K562 (cell line): ENCODE measurements around the gene PYCR2. TPM values are rescaled to one million over a fixed set of nuclear protein-coding genes. Genes with fewer than 3 reads are reported as not detected.
A peak's percentile ranks its signal among the peaks of the same experiment; 100 is the strongest.

ENCODE experiments used
- ATAC-seq: fragments of 200-7000 bp; cut with Tn5 transposase; 3 replicates; pipeline ENCODE4 v1.9.1; 2020; ENCODE audit warnings: moderate library complexity
- BruUV-seq: library from RNA; stranded (reverse); fragments of 400-500 nt; replicated peaks from 2 replicates; lab custom pipeline; 2021; lab: Mats Ljungman, UMichigan
- CTCF ChIA-PET: fragments of 300-600 bp; formaldehyde crosslinking; extraction: SDS; loops from one replicate; lab custom pipeline; 2021; ENCODE audit warnings: low intra/inter-chr PET ratio; lab: Yijun Ruan, JAX
- POLR2A ChIA-PET: fragments of 300-600, 350-650 bp; sonication (Branson Sonifier 250); formaldehyde crosslinking; extraction: SDS; loops from one replicate; lab custom pipeline; 2021; ENCODE audit warnings: antibody characterized with exemption, inconsistent platforms; lab: Yijun Ruan, JAX
- DNase-seq, 4 experiments: peaks; one replicate each; pipeline versions ENCODE4 v3.0.0 to v3.0.0-alpha.2; 2011 to 2018; ENCODE audit warnings: low spot score in 3 of 4, mixed read lengths in 3 of 4; ENCODE audit errors: extremely low read depth in 1 of 4
- FAIRE-seq: peaks from 2 replicates; lab custom pipeline; 2011; peaks lifted over from hg19 to GRCh38; lab: Jason Lieb, UNC
- H2AFZ ChIP-seq: 2 replicates; pipeline ENCODE4 v1.6.0; 2011; ENCODE audit warnings: low read depth, low read length, control low read depth, inconsistent platforms
- H3K27ac ChIP-seq: fragments of 200-600 bp; 3 replicates; pipeline ENCODE4 v1.8.0; 2011; ENCODE audit warnings: low read depth, mild to moderate bottlenecking, control low read depth, inconsistent platforms, low read length, moderate library complexity, mixed read lengths; ENCODE audit errors: extremely low read depth
- H3K27me3 ChIP-seq, 2 experiments: fragments of 300-600 bp in 1 of 2; 2 replicates in 1 of 2; 3 replicates in 1 of 2; pipeline versions ENCODE4 v1.6.0 to v1.8.0; 2011; ENCODE audit warnings: inconsistent platforms in 2 of 2, low read length in 2 of 2, mild to moderate bottlenecking in 1 of 2, mixed read lengths in 1 of 2, moderate library complexity in 1 of 2; ENCODE audit not compliant: control insufficient read depth in 2 of 2, insufficient read depth in 2 of 2
- H3K36me3 ChIP-seq: fragments of 300-600 bp; 3 replicates; pipeline ENCODE4 v1.8.0; 2011; ENCODE audit warnings: mild to moderate bottlenecking, low read length, inconsistent platforms; ENCODE audit not compliant: control insufficient read depth, insufficient read depth
- H3K4me1 ChIP-seq, 2 experiments: fragments of 200-600 bp in 1 of 2; replicated peaks in 1 of 2; 2 replicates in 1 of 2; 3 replicates in 1 of 2; pipeline versions ENCODE4 v1.5.1 to v1.8.0; 2011; ENCODE audit warnings: inconsistent platforms in 2 of 2, low read length in 2 of 2, mild to moderate bottlenecking in 1 of 2, mixed read lengths in 1 of 2, moderate library complexity in 1 of 2; ENCODE audit not compliant: control insufficient read depth in 2 of 2, insufficient read depth in 2 of 2
- H3K4me2 ChIP-seq: 2 replicates; pipeline ENCODE4 v1.6.1; 2011; ENCODE audit warnings: low read length, control low read depth, inconsistent platforms, mixed read lengths; ENCODE audit not compliant: insufficient read depth
- H3K4me3 ChIP-seq: fragments of 200-600 bp; sonication (generic), shearing (Covaris generic); 2 replicates; pipeline ENCODE4 v1.5.1; 2016; ENCODE audit warnings: control low read depth, inconsistent platforms
- H3K79me2 ChIP-seq: fragments of 200-600 bp; 3 replicates; pipeline ENCODE4 v1.8.0; 2011; ENCODE audit warnings: low read length, inconsistent platforms; ENCODE audit not compliant: control insufficient read depth, insufficient read depth
- H3K9ac ChIP-seq, 2 experiments: 2 replicates each; pipeline versions ENCODE4 v1.6.0 to v1.6.1; 2011; ENCODE audit warnings: low read depth in 2 of 2, low read length in 2 of 2, control low read depth in 1 of 2, inconsistent platforms in 1 of 2, mild to moderate bottlenecking in 1 of 2, mixed read lengths in 1 of 2; ENCODE audit not compliant: insufficient read depth in 1 of 2
- H3K9me1 ChIP-seq: one replicate; pipeline ENCODE4 v1.6.0; 2011; ENCODE audit warnings: inconsistent platforms, mild to moderate bottlenecking, low read length, moderate library complexity; ENCODE audit not compliant: control insufficient read depth, insufficient read depth
- H3K9me3 ChIP-seq: replicated peaks from 2 replicates; pipeline ENCODE4 v1.5.1; 2011; ENCODE audit warnings: low read depth, low read length, inconsistent platforms; ENCODE audit not compliant: control insufficient read depth, insufficient read depth
- H4K20me1 ChIP-seq: replicated peaks from 2 replicates; pipeline ENCODE4 v1.6.1; 2011; ENCODE audit warnings: low read length, inconsistent platforms, mixed read lengths; ENCODE audit not compliant: control insufficient read depth, insufficient read depth
- FOXM1 ChIP-seq, 2 experiments: fragments of 450-650 bp in 1 of 2; sonication (generic) in 1 of 2; formaldehyde crosslinking in 1 of 2; IDR thresholded peaks; 2 replicates each; pipeline versions ENCODE4 v1.6.1 to v1.9.0; 2017 to 2022; ENCODE audit warnings: low read depth in 2 of 2, mild to moderate bottlenecking in 2 of 2, missing genetic modification reagents in 1 of 2, moderate library complexity in 1 of 2
- NELFE ChIP-seq: IDR thresholded peaks from 2 replicates; pipeline ENCODE4 v1.6.1; 2011; ENCODE audit warnings: mild to moderate bottlenecking; ENCODE audit not compliant: insufficient read depth, insufficient read length
- RBM39 ChIP-seq: fragments of 200-400 bp; formaldehyde crosslinking; optimal IDR thresholded peaks from 2 replicates; pipeline ENCODE3; 2018; ENCODE audit warnings: low read depth, low read length
- RERE ChIP-seq: sonication (generic); formaldehyde crosslinking; IDR thresholded peaks from 2 replicates; pipeline ENCODE4 v1.8.0; 2023; ENCODE audit warnings: missing genetic modification reagents, mild to moderate bottlenecking, borderline replicate concordance
- ZNF592 ChIP-seq: fragments of 450-650 bp; IDR thresholded peaks from 2 replicates; pipeline ENCODE4 v1.6.1; 2017; ENCODE audit warnings: antibody characterized with exemption, mild to moderate bottlenecking
- WGBS: fragments of 100-300 bp; shearing (Covaris generic); methylation state at CpG from one replicate; pipeline ENCODE4 v1.1.6; 2016; ENCODE audit warnings: low coverage, mixed read lengths; ENCODE audit not compliant: insufficient coverage; ENCODE audit errors: missing lambda C conversion rate; 5-methylcytosine and 5-hydroxymethylcytosine counted together
- in situ Hi-C: fragments of 300-500 bp; cut with MboI; formaldehyde crosslinking; loops from 4 replicates; pipeline ENCODE4 v1.15.0; 2018; ENCODE audit warnings: inconsistent platforms, mixed read lengths
- intact Hi-C: fragments of 100-400 bp; cut with micrococcal nuclease; formaldehyde crosslinking; loops from 2 replicates; pipeline ENCODE4 v1.14.2; 2022
- polyA plus RNA-seq, 8 experiments: library from polyadenylated mRNA; depleted of rRNA in 4 of 8; stranded (reverse) in 5 of 8; unstranded in 3 of 8; fragments of >200 nt; fragmentation: Nextera tagmentation in 2 of 8; fragmentation: Illumina TruSeq in 1 of 8; extraction: Ambion mirVana in 2 of 8; extraction: Trizol in 1 of 8; gene quantifications; 2 replicates each; pipeline versions ENCODE4 v1.2.1 to v1.2.3, GENCODE V29; 2011 to 2014; ENCODE audit warnings: inconsistent platforms in 1 of 8, missing spikeins in 1 of 8
- total RNA-seq, 7 experiments: library from RNA; depleted of rRNA in 6 of 7; stranded (reverse); fragments of >200 nt in 6 of 7; fragmentation: Illumina TruSeq in 2 of 7; extraction: Trizol in 2 of 7; gene quantifications; 2 replicates each; pipeline versions ENCODE4 v1.2.1 to v1.2.3, GENCODE V29; 2011 to 2021; ENCODE audit warnings: low replicate concordance in 1 of 7

Gene PYCR2
- total and polyA plus RNA-seq, 9 of the 15 experiments (the other 6 are each of a cell fraction or from before 2014, with no cell fraction given) = 5.5 to 219 (median 127) TPM

- Histone ChIP-seq H3K9me1 (no peaks in the 10 kb centered on the region), H3K36me3 (no peaks in the 10 kb centered on the region), H3K4me1 (peaks cover 13 to 18% of the 10 kb centered on the region in 2 experiments; a peak in 4 of 5 replicates), H2AFZ (no peak overlapping the region), H4K20me1 (no peaks in the 10 kb centered on the region), H3K27ac (no peak overlapping the region), H3K27me3 (no peaks in the 10 kb centered on the region), H3K9ac (no peak overlapping the region)
- in situ Hi-C loops = no loop called here
- POLR2A ChIA-PET = interaction anchor here (1.0 to 1.3 kb wide), 2 partner anchors 17 to 26 kb away, joined by 3 read pairs; no protein-coding TSS in a partner anchor
- 86% methylated on average over 2 of the region's 2 CpGs for WGBS
- DNase-seq (peak in 3 of 4 experiments; percentile 10 to 16 (median 14)), FAIRE-seq (no peak)
- intact Hi-C loops = no loop called here
- BruUV-seq = no TSS peak
- CTCF ChIA-PET = no interaction called here
- TF ChIP-seq RERE (CRISPR knock-in tag) (no peak), ZNF592 (no peak), FOXM1 (IDR thresholded peaks at IDR 0.05; ENCODE audit: low read depth) (no peak), FOXM1 (CRISPR knock-in tag; IDR thresholded peaks at IDR 0.05; ENCODE audit: low read depth) (no peak), NELFE (no peak), RBM39 (no peak)
- TF ChIP-seq, all 486 proteins: peak for 0
- no peak overlapping the region for H3K4me2 ChIP-seq
- H3K4me3 ChIP-seq = no peak overlapping the region
- H3K9me3 ChIP-seq = no peaks in the 10 kb centered on the region
- no peaks in the 10 kb centered on the region for H3K79me2 ChIP-seq
- ATAC-seq = no peak
Measured at GRCh38 chr1:225944387-225944786, 20.3 kb upstream of the PYCR2 start.
